ENCODE data around the gene TOM1L2.
A peak's percentile ranks its signal among the peaks of the same experiment; 100 is the strongest.

TOM1L2 gene

GRCh38 chr17:17842111-17842876 is 129.9 kb downstream of the TOM1L2 start:
- DNase-seq (ENCODE audit: low read depth) = no peak
- no peak for TF ChIP-seq CTCF (conservative IDR thresholded peaks at IDR 0.05; ENCODE audit: low read depth, low read length)

GRCh38 chr17:17841601-17842025 is 130.6 kb downstream of the TOM1L2 start:
- no peak for TF ChIP-seq CTCF (conservative IDR thresholded peaks at IDR 0.05; ENCODE audit: low read depth, low read length)
- no peak overlapping the region for H3K4me3 ChIP-seq (ENCODE audit: low read depth, low read length)
- no peak for DNase-seq (ENCODE audit: low read depth)

More at GRCh38 chr17:17842111-17842876, 129.9 kb downstream of the TOM1L2 start:
- no peak overlapping the region for H3K4me3 ChIP-seq (ENCODE audit: low read depth, low read length)

GRCh38 chr17:17840751-17841591 is 131.2 kb downstream of the TOM1L2 start:
- TF ChIP-seq CTCF (conservative IDR thresholded peaks at IDR 0.05; ENCODE audit: low read depth, low read length) = no peak
- no peak overlapping the region for H3K4me3 ChIP-seq (ENCODE audit: low read depth, low read length)
- peak; percentile 45 for DNase-seq (ENCODE audit: low read depth)

GRCh38 chr17:17839791-17840707 is 132.2 kb downstream of the TOM1L2 start:
- TF ChIP-seq CTCF (conservative IDR thresholded peaks at IDR 0.05; ENCODE audit: low read depth, low read length) = no peak
- H3K4me3 ChIP-seq (ENCODE audit: low read depth, low read length) = peak overlapping the region; percentile 56

GRCh38 chr17:17837966-17838962 is 133.9 kb downstream of the TOM1L2 start:
- no peak for DNase-seq (ENCODE audit: low read depth)
- TF ChIP-seq CTCF (conservative IDR thresholded peaks at IDR 0.05; ENCODE audit: low read depth, low read length) = no peak
- no peak overlapping the region for H3K4me3 ChIP-seq (ENCODE audit: low read depth, low read length)

More at GRCh38 chr17:17839791-17840707, 132.2 kb downstream of the TOM1L2 start:
- peak; percentile 87 for DNase-seq (ENCODE audit: low read depth)

All from choroid plexus epithelial cell (primary cell).